HepG2 (cell line): ENCODE measurements around the gene OSM. TPM values are rescaled to one million over a fixed set of nuclear protein-coding genes. Genes with fewer than 3 reads are reported as not detected.

Experiments
- AFF4 ChIP-seq: sonication (generic); formaldehyde crosslinking; IDR thresholded peaks from 2 replicates; pipeline ENCODE4 v1.4.0; 2020; ENCODE audit warnings: missing genetic modification reagents
- CCDC6 ChIP-seq: sonication (generic); formaldehyde crosslinking; IDR thresholded peaks from 2 replicates; pipeline ENCODE4 v1.8.1; 2022; ENCODE audit warnings: mild to moderate bottlenecking, missing genetic modification reagents, moderate library complexity
- MAFG ChIP-seq: sonication (generic); formaldehyde crosslinking; IDR thresholded peaks from 2 replicates; pipeline ENCODE4 v1.5.1; 2020; ENCODE audit warnings: mild to moderate bottlenecking, missing genetic modification reagents
- THAP7 ChIP-seq: sonication (generic); formaldehyde crosslinking; IDR thresholded peaks from 2 replicates; pipeline ENCODE4 v1.8.1; 2023; ENCODE audit warnings: mild to moderate bottlenecking, missing genetic modification reagents
- TMF1 ChIP-seq: sonication (generic); formaldehyde crosslinking; IDR thresholded peaks from 2 replicates; pipeline ENCODE4 v1.8.1; 2022; ENCODE audit warnings: low read depth, missing genetic modification reagents
- UBTF ChIP-seq: sonication (generic); formaldehyde crosslinking; IDR thresholded peaks from 2 replicates; pipeline ENCODE4 v1.4.0; 2020; ENCODE audit warnings: mild to moderate bottlenecking, missing genetic modification reagents
- ZBTB49 ChIP-seq: sonication (generic); formaldehyde crosslinking; IDR thresholded peaks from 2 replicates; pipeline ENCODE4 v1.4.0; 2020; ENCODE audit warnings: missing genetic modification reagents, borderline replicate concordance
- ZMAT3 ChIP-seq: sonication (generic); formaldehyde crosslinking; conservative IDR thresholded peaks from 2 replicates; pipeline ENCODE4 v1.7.0; 2021; ENCODE audit warnings: missing genetic modification reagents
- ZNF230 ChIP-seq: sonication (generic); formaldehyde crosslinking; IDR thresholded peaks from 2 replicates; pipeline ENCODE4 v1.4.0; 2020; ENCODE audit warnings: mild to moderate bottlenecking, missing genetic modification reagents
- ZNF264 ChIP-seq: sonication (generic); formaldehyde crosslinking; IDR thresholded peaks from 2 replicates; pipeline ENCODE4 v1.4.0; 2020; ENCODE audit warnings: missing genetic modification reagents
- ZNF337 ChIP-seq: sonication (generic); formaldehyde crosslinking; IDR thresholded peaks from 2 replicates; pipeline ENCODE4 v1.5.1; 2020; ENCODE audit warnings: missing genetic modification reagents, low read depth, mild to moderate bottlenecking, borderline replicate concordance
- ZNF513 ChIP-seq: sonication (generic); formaldehyde crosslinking; conservative IDR thresholded peaks from 2 replicates; pipeline ENCODE4 v1.5.0; 2020; ENCODE audit warnings: missing genetic modification reagents
- ZNF740 ChIP-seq: sonication (generic); formaldehyde crosslinking; IDR thresholded peaks from 2 replicates; pipeline ENCODE4 v1.4.0; 2020; ENCODE audit warnings: missing genetic modification reagents
- ZNF850 ChIP-seq: sonication (generic); formaldehyde crosslinking; conservative IDR thresholded peaks from 2 replicates; pipeline ENCODE4 v1.9.0; 2021; ENCODE audit warnings: mild to moderate bottlenecking, missing genetic modification reagents
- ZSCAN31 ChIP-seq: sonication (generic); formaldehyde crosslinking; IDR thresholded peaks from 2 replicates; pipeline ENCODE4 v1.5.0; 2020; ENCODE audit warnings: low read depth, mild to moderate bottlenecking, missing genetic modification reagents
- polyA plus RNA-seq, 8 experiments: library from polyadenylated mRNA; depleted of rRNA in 3 of 8; stranded (reverse) in 7 of 8; unstranded in 1 of 8; fragments of >200 nt; fragmentation: Illumina TruSeq in 4 of 8; extraction: Trizol in 4 of 8; gene quantifications; 2 replicates each; pipeline versions ENCODE4 v1.2.1 to v1.2.3, GENCODE V29; 2011 to 2016; ENCODE audit warnings: low read depth in 4 of 8, missing spikeins in 1 of 8, mixed read lengths in 1 of 8; ENCODE audit not compliant: insufficient read depth in 1 of 8
- total RNA-seq, 5 experiments: library from RNA; depleted of rRNA; stranded (reverse); fragments of >200 nt; fragmentation: Illumina TruSeq; extraction: Trizol; gene quantifications; 2 replicates each; pipeline ENCODE4 v1.2.3, GENCODE V29; 2016; ENCODE audit warnings: low read depth in 1 of 5

OSM gene
- total and polyA plus RNA-seq, 2 of the 13 experiments (the other 11 are each of a cell fraction or from before 2014, with no cell fraction given), result not detected

- no peak for TF ChIP-seq THAP7 (CRISPR knock-in tag)
- TF ChIP-seq UBTF, result no peak
- no peak for TF ChIP-seq ZNF264 (CRISPR knock-in tag)
- no peak for TF ChIP-seq TMF1 (CRISPR knock-in tag)
- no peak for TF ChIP-seq CCDC6
- no peak for TF ChIP-seq ZNF230 (CRISPR knock-in tag)
- no peak for TF ChIP-seq ZNF513 (CRISPR knock-in tag)
- no peak for TF ChIP-seq ZBTB49
- no peak for TF ChIP-seq ZMAT3 (CRISPR knock-in tag)
- TF ChIP-seq ZNF850 (CRISPR knock-in tag), result no peak
- TF ChIP-seq ZNF740 (CRISPR knock-in tag), result no peak
- TF ChIP-seq AFF4 (CRISPR knock-in tag), result no peak
- TF ChIP-seq MAFG (CRISPR knock-in tag), result no peak
- no peak for TF ChIP-seq ZNF337
- no peak for TF ChIP-seq ZSCAN31
Measured at GRCh38 chr22:30310881-30311771, 44.5 kb upstream of the OSM start (continued).
